Effector CD8-positive, alpha-beta T cell (primary cell): ENCODE results near the gene TFR2.

Experiments used
- DNase-seq: peaks from one replicate; lab custom pipeline; 2025; lab: John Stamatoyannopoulos, UW

The TFR2 gene

DNA sequence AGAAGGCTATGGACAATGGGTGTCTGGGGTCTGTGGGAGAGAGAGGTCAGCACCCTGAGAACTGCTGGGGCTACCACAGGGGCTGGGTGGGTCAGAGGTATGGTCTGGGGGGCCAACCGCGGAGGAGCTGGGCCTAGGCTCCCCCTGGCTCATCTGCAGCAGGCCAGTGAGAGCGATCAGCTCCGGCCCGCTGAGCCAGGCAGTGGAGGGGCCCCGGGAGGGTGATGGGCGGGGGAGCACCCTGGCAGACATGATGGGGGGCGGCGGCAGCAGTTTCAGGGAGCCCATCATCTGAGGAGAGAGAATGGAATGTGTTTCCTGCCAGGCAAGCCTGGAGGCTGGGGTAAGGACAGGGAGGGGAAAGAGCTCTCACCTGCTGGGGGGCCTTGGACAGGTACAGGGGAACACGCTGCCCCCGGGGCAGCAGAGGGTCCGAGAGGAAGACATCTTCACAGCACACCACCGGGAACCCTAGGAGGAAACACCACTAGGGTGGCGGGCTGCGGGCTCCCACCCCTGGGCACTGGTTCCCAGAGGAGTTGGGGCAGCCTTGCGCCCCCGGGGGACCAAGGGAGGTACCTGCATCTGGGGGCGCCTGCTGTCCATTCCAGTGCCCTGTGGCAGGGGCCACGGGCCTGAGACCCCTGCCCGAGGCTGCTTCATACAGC is 68.9 kb downstream of the TFR2 start:
- no peak for DNase-seq

GRCh38 chr7:100571829-100572116 is 69.6 kb downstream of the TFR2 start:
- no peak for DNase-seq

GRCh38 chr7:100570954-100571828 is 70.2 kb downstream of the TFR2 start:
- DNase-seq: no peak
